22Rv1 (cell line): ENCODE results near the gene GREM2.

Experiments used
- H3K27ac ChIP-seq: fragments of 450-650 bp; 2 replicates; pipeline ENCODE4 v1.5.1; 2017
- CTCF ChIP-seq: fragments of 450-650 bp; IDR thresholded peaks from 2 replicates; pipeline ENCODE4 v1.5.1; 2017; ENCODE audit warnings: mild to moderate bottlenecking
- ZFX ChIP-seq: fragments of 450-650 bp; IDR thresholded peaks from 2 replicates; pipeline ENCODE4 v1.6.1; 2017; ENCODE audit warnings: antibody characterized with exemption, borderline replicate concordance

GREM2 gene

GRCh38 chr1:240457203-240457602, 154.8 kb downstream of the GREM2 start:
- H3K27ac ChIP-seq, result no peak overlapping the region
- TF ChIP-seq CTCF, result no peak
- no peak for TF ChIP-seq ZFX

DNA sequence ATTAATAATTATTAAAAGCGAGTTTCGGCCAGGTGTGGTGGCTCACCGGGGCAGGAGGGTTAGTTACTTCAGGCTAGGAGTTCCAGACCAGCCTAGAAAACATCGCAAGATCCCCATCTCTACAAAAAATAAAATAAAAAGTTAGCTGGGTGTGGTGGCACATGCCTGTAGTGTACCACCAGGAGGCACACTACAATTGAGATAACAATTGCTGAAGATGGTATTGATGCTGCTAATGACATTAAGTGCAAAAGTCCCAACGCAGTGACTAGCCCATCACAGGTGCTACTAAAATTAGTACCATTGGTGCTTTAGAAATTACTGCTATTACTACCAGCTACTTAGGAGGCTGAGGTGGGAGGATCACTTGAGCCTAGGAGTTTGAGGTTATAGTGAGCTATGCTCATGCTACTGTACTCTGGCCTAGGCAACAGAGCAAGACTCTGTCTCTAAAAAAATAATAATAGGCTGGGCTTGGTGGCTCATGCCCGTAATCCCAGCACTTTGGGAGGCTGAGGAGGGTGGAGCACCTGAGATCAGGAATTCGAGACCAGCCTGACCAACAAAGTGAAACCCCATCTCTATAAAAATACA, 156.6 kb downstream of the GREM2 start:
- TF ChIP-seq CTCF, result peak; percentile 41; the same call in 1 of the 2 replicates
- no peak for TF ChIP-seq ZFX
- no peak overlapping the region for H3K27ac ChIP-seq

DNA sequence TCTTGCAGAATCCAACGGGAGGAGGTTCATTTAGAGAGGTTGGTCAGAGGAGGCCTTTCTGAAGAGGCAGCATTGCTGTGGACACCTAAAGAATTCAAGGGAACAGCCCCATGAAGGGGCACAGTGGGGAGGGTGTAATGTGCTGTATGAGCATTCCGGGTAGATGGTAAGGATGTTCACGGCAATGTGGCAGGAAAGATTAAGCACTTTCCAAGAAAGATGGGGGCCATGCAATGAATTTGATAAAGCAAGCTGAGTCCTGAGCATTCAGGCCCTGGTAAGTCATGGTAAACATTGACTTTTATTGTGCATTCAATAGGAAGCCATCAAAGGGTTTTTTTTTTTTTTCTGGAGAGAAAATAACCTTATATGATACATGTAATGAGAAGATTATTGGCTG, 166.6 kb downstream of the GREM2 start:
- H3K27ac ChIP-seq, result no peak overlapping the region
- TF ChIP-seq ZFX (no peak), CTCF (no peak)

- TF ChIP-seq CTCF, result no peak
- no peak for TF ChIP-seq ZFX
- H3K27ac ChIP-seq, result no peak overlapping the region
These were observed 170.3 kb downstream of the GREM2 start for GRCh38 chr1:240441669-240442068.
